Measurements from ENCODE around the gene GLIPR1L2. TPM values are rescaled to one million over a fixed set of nuclear protein-coding genes. Genes with fewer than 3 reads are reported as not detected.

GLIPR1L2 gene
- total and polyA plus RNA-seq, 2 of the 8 experiments (the other 6 are each of a cell fraction or from before 2014, with no cell fraction given), result 0.09 TPM; not detected in 1

DNA sequence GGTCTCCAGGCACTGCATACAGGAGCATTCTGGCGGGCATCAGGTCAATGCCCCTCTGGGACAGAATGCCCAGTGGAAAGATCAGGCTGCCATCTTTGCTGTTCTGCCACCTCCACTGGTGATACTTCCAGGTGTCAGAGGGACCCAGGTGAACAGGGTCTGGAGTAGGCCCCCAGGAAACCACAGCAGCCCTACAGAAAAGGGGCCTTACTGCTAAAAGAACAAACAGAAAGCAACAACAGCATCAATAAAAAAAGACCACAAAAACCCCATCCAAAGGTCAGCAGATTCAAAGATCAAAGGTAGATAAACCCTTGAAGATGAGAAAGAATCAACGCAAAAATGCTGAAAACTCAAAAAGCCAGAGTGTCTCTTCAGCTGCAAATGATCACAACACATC, 40.5 kb upstream of the GLIPR1L2 start (continued):
- TF ChIP-seq, protein P1, sequence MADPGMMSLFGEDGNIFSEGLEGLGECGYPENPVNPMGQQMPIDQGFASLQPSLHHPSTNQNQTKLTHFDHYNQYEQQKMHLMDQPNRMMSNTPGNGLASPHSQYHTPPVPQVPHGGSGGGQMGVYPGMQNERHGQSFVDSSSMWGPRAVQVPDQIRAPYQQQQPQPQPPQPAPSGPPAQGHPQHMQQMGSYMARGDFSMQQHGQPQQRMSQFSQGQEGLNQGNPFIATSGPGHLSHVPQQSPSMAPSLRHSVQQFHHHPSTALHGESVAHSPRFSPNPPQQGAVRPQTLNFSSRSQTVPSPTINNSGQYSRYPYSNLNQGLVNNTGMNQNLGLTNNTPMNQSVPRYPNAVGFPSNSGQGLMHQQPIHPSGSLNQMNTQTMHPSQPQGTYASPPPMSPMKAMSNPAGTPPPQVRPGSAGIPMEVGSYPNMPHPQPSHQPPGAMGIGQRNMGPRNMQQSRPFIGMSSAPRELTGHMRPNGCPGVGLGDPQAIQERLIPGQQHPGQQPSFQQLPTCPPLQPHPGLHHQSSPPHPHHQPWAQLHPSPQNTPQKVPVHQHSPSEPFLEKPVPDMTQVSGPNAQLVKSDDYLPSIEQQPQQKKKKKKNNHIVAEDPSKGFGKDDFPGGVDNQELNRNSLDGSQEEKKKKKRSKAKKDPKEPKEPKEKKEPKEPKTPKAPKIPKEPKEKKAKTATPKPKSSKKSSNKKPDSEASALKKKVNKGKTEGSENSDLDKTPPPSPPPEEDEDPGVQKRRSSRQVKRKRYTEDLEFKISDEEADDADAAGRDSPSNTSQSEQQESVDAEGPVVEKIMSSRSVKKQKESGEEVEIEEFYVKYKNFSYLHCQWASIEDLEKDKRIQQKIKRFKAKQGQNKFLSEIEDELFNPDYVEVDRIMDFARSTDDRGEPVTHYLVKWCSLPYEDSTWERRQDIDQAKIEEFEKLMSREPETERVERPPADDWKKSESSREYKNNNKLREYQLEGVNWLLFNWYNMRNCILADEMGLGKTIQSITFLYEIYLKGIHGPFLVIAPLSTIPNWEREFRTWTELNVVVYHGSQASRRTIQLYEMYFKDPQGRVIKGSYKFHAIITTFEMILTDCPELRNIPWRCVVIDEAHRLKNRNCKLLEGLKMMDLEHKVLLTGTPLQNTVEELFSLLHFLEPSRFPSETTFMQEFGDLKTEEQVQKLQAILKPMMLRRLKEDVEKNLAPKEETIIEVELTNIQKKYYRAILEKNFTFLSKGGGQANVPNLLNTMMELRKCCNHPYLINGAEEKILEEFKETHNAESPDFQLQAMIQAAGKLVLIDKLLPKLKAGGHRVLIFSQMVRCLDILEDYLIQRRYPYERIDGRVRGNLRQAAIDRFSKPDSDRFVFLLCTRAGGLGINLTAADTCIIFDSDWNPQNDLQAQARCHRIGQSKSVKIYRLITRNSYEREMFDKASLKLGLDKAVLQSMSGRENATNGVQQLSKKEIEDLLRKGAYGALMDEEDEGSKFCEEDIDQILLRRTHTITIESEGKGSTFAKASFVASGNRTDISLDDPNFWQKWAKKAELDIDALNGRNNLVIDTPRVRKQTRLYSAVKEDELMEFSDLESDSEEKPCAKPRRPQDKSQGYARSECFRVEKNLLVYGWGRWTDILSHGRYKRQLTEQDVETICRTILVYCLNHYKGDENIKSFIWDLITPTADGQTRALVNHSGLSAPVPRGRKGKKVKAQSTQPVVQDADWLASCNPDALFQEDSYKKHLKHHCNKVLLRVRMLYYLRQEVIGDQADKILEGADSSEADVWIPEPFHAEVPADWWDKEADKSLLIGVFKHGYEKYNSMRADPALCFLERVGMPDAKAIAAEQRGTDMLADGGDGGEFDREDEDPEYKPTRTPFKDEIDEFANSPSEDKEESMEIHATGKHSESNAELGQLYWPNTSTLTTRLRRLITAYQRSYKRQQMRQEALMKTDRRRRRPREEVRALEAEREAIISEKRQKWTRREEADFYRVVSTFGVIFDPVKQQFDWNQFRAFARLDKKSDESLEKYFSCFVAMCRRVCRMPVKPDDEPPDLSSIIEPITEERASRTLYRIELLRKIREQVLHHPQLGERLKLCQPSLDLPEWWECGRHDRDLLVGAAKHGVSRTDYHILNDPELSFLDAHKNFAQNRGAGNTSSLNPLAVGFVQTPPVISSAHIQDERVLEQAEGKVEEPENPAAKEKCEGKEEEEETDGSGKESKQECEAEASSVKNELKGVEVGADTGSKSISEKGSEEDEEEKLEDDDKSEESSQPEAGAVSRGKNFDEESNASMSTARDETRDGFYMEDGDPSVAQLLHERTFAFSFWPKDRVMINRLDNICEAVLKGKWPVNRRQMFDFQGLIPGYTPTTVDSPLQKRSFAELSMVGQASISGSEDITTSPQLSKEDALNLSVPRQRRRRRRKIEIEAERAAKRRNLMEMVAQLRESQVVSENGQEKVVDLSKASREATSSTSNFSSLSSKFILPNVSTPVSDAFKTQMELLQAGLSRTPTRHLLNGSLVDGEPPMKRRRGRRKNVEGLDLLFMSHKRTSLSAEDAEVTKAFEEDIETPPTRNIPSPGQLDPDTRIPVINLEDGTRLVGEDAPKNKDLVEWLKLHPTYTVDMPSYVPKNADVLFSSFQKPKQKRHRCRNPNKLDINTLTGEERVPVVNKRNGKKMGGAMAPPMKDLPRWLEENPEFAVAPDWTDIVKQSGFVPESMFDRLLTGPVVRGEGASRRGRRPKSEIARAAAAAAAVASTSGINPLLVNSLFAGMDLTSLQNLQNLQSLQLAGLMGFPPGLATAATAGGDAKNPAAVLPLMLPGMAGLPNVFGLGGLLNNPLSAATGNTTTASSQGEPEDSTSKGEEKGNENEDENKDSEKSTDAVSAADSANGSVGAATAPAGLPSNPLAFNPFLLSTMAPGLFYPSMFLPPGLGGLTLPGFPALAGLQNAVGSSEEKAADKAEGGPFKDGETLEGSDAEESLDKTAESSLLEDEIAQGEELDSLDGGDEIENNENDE (IDR thresholded peaks at IDR 0.05; ENCODE audit: insufficient replicate concordance, low read length), result no peak
- no peak for TF ChIP-seq BCL11A (IDR thresholded peaks at IDR 0.05; ENCODE audit: low read depth in 2 of 2, low read length in 2 of 2)
- no peak for TF ChIP-seq SP1 (IDR thresholded peaks at IDR 0.05; ENCODE audit: low read depth, low read length)
- no peak for TF ChIP-seq RAD21 (IDR thresholded peaks at IDR 0.05 in 1 of 2, conservative IDR thresholded peaks at IDR 0.05 in 1 of 2; ENCODE audit: low read depth in 2 of 2, low read length in 2 of 2)
- TF ChIP-seq CREB1 (IDR thresholded peaks at IDR 0.05), result no peak
- TF ChIP-seq CHD2 (IDR thresholded peaks at IDR 0.05; ENCODE audit: low read length), result no peak
- no peak for TF ChIP-seq TBP (IDR thresholded peaks at IDR 0.05; ENCODE audit: low read depth, low read length)
- no peak for TF ChIP-seq RNF2 (IDR thresholded peaks at IDR 0.05; ENCODE audit: borderline replicate concordance, low read depth, low read length, missing control alignments, poor library complexity, severe bottlenecking)
- TF ChIP-seq TCF12 (IDR thresholded peaks at IDR 0.05; ENCODE audit: low read depth, low read length), result no peak
- no peak for TF ChIP-seq EP300 (IDR thresholded peaks at IDR 0.05; ENCODE audit: borderline replicate concordance in 1 of 2, low read depth in 2 of 2, low read length in 2 of 2)

Data from H1 (cell line).